K562 (cell line): ENCODE measurements around the gene RPS8. TPM values are rescaled to one million over a fixed set of nuclear protein-coding genes. Genes with fewer than 3 reads are reported as not detected.
A peak's percentile ranks its signal among the peaks of the same experiment; 100 is the strongest.

Experiments used
- ATAC-seq: fragments of 200-7000 bp; cut with Tn5 transposase; 3 replicates; pipeline ENCODE4 v1.9.1; 2020; ENCODE audit warnings: moderate library complexity
- BruUV-seq: library from RNA; stranded (reverse); fragments of 400-500 nt; replicated peaks from 2 replicates; lab custom pipeline; 2021; lab: Mats Ljungman, UMichigan
- CTCF ChIA-PET: fragments of 300-600 bp; formaldehyde crosslinking; extraction: SDS; loops from one replicate; lab custom pipeline; 2021; ENCODE audit warnings: low intra/inter-chr PET ratio; lab: Yijun Ruan, JAX
- POLR2A ChIA-PET: fragments of 300-600, 350-650 bp; sonication (Branson Sonifier 250); formaldehyde crosslinking; extraction: SDS; loops from one replicate; lab custom pipeline; 2021; ENCODE audit warnings: antibody characterized with exemption, inconsistent platforms; lab: Yijun Ruan, JAX
- DNase-seq, 4 experiments: peaks; one replicate each; pipeline versions ENCODE4 v3.0.0 to v3.0.0-alpha.2; 2011 to 2018; ENCODE audit warnings: low spot score in 3 of 4, mixed read lengths in 3 of 4; ENCODE audit errors: extremely low read depth in 1 of 4
- FAIRE-seq: peaks from 2 replicates; lab custom pipeline; 2011; peaks lifted over from hg19 to GRCh38; lab: Jason Lieb, UNC
- H2AFZ ChIP-seq: 2 replicates; pipeline ENCODE4 v1.6.0; 2011; ENCODE audit warnings: low read depth, low read length, control low read depth, inconsistent platforms
- H3K27ac ChIP-seq: fragments of 200-600 bp; 3 replicates; pipeline ENCODE4 v1.8.0; 2011; ENCODE audit warnings: low read depth, mild to moderate bottlenecking, control low read depth, inconsistent platforms, low read length, moderate library complexity, mixed read lengths; ENCODE audit errors: extremely low read depth
- H3K27me3 ChIP-seq, 2 experiments: fragments of 300-600 bp in 1 of 2; 2 replicates in 1 of 2; 3 replicates in 1 of 2; pipeline versions ENCODE4 v1.6.0 to v1.8.0; 2011; ENCODE audit warnings: inconsistent platforms in 2 of 2, low read length in 2 of 2, mild to moderate bottlenecking in 1 of 2, mixed read lengths in 1 of 2, moderate library complexity in 1 of 2; ENCODE audit not compliant: control insufficient read depth in 2 of 2, insufficient read depth in 2 of 2
- H3K36me3 ChIP-seq: fragments of 300-600 bp; 3 replicates; pipeline ENCODE4 v1.8.0; 2011; ENCODE audit warnings: mild to moderate bottlenecking, low read length, inconsistent platforms; ENCODE audit not compliant: control insufficient read depth, insufficient read depth
- H3K4me1 ChIP-seq, 2 experiments: fragments of 200-600 bp in 1 of 2; replicated peaks in 1 of 2; 2 replicates in 1 of 2; 3 replicates in 1 of 2; pipeline versions ENCODE4 v1.5.1 to v1.8.0; 2011; ENCODE audit warnings: inconsistent platforms in 2 of 2, low read length in 2 of 2, mild to moderate bottlenecking in 1 of 2, mixed read lengths in 1 of 2, moderate library complexity in 1 of 2; ENCODE audit not compliant: control insufficient read depth in 2 of 2, insufficient read depth in 2 of 2
- H3K4me2 ChIP-seq: 2 replicates; pipeline ENCODE4 v1.6.1; 2011; ENCODE audit warnings: low read length, control low read depth, inconsistent platforms, mixed read lengths; ENCODE audit not compliant: insufficient read depth
- H3K4me3 ChIP-seq: fragments of 200-600 bp; sonication (generic), shearing (Covaris generic); 2 replicates; pipeline ENCODE4 v1.5.1; 2016; ENCODE audit warnings: control low read depth, inconsistent platforms
- H3K79me2 ChIP-seq: fragments of 200-600 bp; 3 replicates; pipeline ENCODE4 v1.8.0; 2011; ENCODE audit warnings: low read length, inconsistent platforms; ENCODE audit not compliant: control insufficient read depth, insufficient read depth
- H3K9ac ChIP-seq, 2 experiments: 2 replicates each; pipeline versions ENCODE4 v1.6.0 to v1.6.1; 2011; ENCODE audit warnings: low read depth in 2 of 2, low read length in 2 of 2, control low read depth in 1 of 2, inconsistent platforms in 1 of 2, mild to moderate bottlenecking in 1 of 2, mixed read lengths in 1 of 2; ENCODE audit not compliant: insufficient read depth in 1 of 2
- H3K9me1 ChIP-seq: one replicate; pipeline ENCODE4 v1.6.0; 2011; ENCODE audit warnings: inconsistent platforms, mild to moderate bottlenecking, low read length, moderate library complexity; ENCODE audit not compliant: control insufficient read depth, insufficient read depth
- H3K9me3 ChIP-seq: replicated peaks from 2 replicates; pipeline ENCODE4 v1.5.1; 2011; ENCODE audit warnings: low read depth, low read length, inconsistent platforms; ENCODE audit not compliant: control insufficient read depth, insufficient read depth
- H4K20me1 ChIP-seq: replicated peaks from 2 replicates; pipeline ENCODE4 v1.6.1; 2011; ENCODE audit warnings: low read length, inconsistent platforms, mixed read lengths; ENCODE audit not compliant: control insufficient read depth, insufficient read depth
- NFIC ChIP-seq: fragments of 450-650 bp; IDR thresholded peaks from 2 replicates; pipeline ENCODE4 v1.6.1; 2017; ENCODE audit warnings: mild to moderate bottlenecking, inconsistent platforms
- WGBS: fragments of 100-300 bp; shearing (Covaris generic); methylation state at CpG from one replicate; pipeline ENCODE4 v1.1.6; 2016; ENCODE audit warnings: low coverage, mixed read lengths; ENCODE audit not compliant: insufficient coverage; ENCODE audit errors: missing lambda C conversion rate; 5-methylcytosine and 5-hydroxymethylcytosine counted together
- in situ Hi-C: fragments of 300-500 bp; cut with MboI; formaldehyde crosslinking; loops from 4 replicates; pipeline ENCODE4 v1.15.0; 2018; ENCODE audit warnings: inconsistent platforms, mixed read lengths
- intact Hi-C: fragments of 100-400 bp; cut with micrococcal nuclease; formaldehyde crosslinking; loops from 2 replicates; pipeline ENCODE4 v1.14.2; 2022
- polyA plus RNA-seq, 8 experiments: library from polyadenylated mRNA; depleted of rRNA in 4 of 8; stranded (reverse) in 5 of 8; unstranded in 3 of 8; fragments of >200 nt; fragmentation: Nextera tagmentation in 2 of 8; fragmentation: Illumina TruSeq in 1 of 8; extraction: Ambion mirVana in 2 of 8; extraction: Trizol in 1 of 8; gene quantifications; 2 replicates each; pipeline versions ENCODE4 v1.2.1 to v1.2.3, GENCODE V29; 2011 to 2014; ENCODE audit warnings: inconsistent platforms in 1 of 8, missing spikeins in 1 of 8
- total RNA-seq, 7 experiments: library from RNA; depleted of rRNA in 6 of 7; stranded (reverse); fragments of >200 nt in 6 of 7; fragmentation: Illumina TruSeq in 2 of 7; extraction: Trizol in 2 of 7; gene quantifications; 2 replicates each; pipeline versions ENCODE4 v1.2.1 to v1.2.3, GENCODE V29; 2011 to 2021; ENCODE audit warnings: low replicate concordance in 1 of 7
- TF ChIP-seq, protein P1 (sequence below), 3 experiments: fragments of 200-800 bp in 1 of 3; sonication (Bioruptor generic) in 1 of 3; sonication (generic) in 1 of 3; formaldehyde crosslinking in 1 of 3; IDR thresholded peaks; 2 replicates each; pipeline versions ENCODE4 v1.6.1 to v1.8.0; 2016 to 2022; ENCODE audit warnings: mild to moderate bottlenecking in 2 of 3, missing compliant biosample characterization in 2 of 3, missing genetic modification characterization in 2 of 3, missing genetic modification reagents in 1 of 3
- TF ChIP-seq, protein P2 (sequence below), 2 experiments: fragments of 150-350 bp in 1 of 2; IDR thresholded peaks; 2 replicates each; pipeline ENCODE4 v1.6.1; 2012 to 2016; ENCODE audit warnings: low read depth in 2 of 2, low read length in 2 of 2, mild to moderate bottlenecking in 1 of 2, moderate library complexity in 1 of 2

The RPS8 gene
- total and polyA plus RNA-seq, 9 of the 15 experiments (the other 6 are each of a cell fraction or from before 2014, with no cell fraction given), result 2,431 to 4,168 (median 3,109) TPM

DNA sequence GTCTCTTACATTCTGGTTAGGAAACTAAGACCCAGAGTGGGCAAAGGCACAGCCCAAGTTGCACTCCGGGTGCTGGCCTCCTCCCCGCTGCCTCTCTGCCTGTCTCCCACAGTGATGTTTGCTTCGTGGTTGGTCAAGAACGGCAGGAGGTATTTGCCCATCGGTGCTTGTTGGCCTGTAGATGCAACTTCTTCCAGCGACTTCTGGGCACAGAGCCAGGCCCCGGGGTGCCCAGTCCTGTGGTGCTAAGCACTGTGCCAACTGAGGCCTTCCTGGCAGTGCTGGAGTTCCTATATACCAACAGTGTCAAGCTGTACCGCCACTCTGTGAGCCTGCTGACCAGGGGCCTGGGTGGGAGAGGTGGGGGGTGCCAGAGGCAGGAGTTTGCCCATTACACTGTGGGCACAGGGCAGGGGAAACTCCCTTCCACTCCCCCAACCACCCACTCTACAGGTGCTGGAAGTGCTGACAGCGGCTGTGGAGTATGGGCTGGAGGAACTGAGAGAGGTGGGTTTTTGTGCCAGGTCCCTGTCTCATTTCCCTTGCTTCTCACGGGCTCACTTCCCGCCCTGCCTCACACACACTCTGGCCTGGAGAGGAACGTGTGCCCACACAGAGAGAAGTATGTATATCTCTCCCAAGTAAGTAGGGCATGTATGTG is 34.9 kb downstream of the RPS8 start:
- Histone ChIP-seq H3K79me2 (peaks cover 13% of the 10 kb centered on the region; the same call in 1 of the 3 replicates), H3K4me1 (peaks cover 59 to 72% of the 10 kb centered on the region in 2 experiments), H4K20me1 (no peaks in the 10 kb centered on the region), H3K9me1 (peaks cover 6% of the 10 kb centered on the region), H3K27ac (no peak overlapping the region; the same call in 2 of the 3 replicates), H2AFZ (no peak overlapping the region), H3K9ac (peak overlapping the region in 1 of 2 experiments; percentile 24; a peak in 1 of 4 replicates), H3K36me3 (peaks cover 18% of the 10 kb centered on the region; the same call in 2 of the 3 replicates), H3K4me2 (peak overlapping the region; percentile 80), H3K27me3 (no peaks in the 10 kb centered on the region), H3K4me3 (no peak overlapping the region), H3K9me3 (no peaks in the 10 kb centered on the region; the same call in 1 of the 2 replicates)
- intact Hi-C loops (no loop called here), in situ Hi-C loops (no loop called here)
- ATAC-seq (no peak), FAIRE-seq (no peak), DNase-seq (no peak)
- WGBS, result 77% methylated on average over 12 of the region's 12 CpGs
- BruUV-seq, result no TSS peak
- ChIA-PET CTCF (no interaction called here), POLR2A (interaction anchor here (0.6 to 16.9 kb wide), 10 partner anchors 9 to 202 kb away, joined by 3 to 594 read pairs (median 14); partner anchors contain the start of genes HECTD3, PLK3, RNU5D-1 and RPS8)
- TF ChIP-seq, protein P1, sequence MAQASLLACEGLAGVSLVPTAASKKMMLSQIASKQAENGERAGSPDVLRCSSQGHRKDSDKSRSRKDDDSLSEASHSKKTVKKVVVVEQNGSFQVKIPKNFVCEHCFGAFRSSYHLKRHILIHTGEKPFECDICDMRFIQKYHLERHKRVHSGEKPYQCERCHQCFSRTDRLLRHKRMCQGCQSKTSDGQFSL (CRISPR knock-in tag; IDR thresholded peaks at IDR 0.05), result peak; percentile 54; the same call in 1 of the 2 replicates
- TF ChIP-seq, protein P1 (tag; IDR thresholded peaks at IDR 0.05), result no peak
- TF ChIP-seq, protein P2, sequence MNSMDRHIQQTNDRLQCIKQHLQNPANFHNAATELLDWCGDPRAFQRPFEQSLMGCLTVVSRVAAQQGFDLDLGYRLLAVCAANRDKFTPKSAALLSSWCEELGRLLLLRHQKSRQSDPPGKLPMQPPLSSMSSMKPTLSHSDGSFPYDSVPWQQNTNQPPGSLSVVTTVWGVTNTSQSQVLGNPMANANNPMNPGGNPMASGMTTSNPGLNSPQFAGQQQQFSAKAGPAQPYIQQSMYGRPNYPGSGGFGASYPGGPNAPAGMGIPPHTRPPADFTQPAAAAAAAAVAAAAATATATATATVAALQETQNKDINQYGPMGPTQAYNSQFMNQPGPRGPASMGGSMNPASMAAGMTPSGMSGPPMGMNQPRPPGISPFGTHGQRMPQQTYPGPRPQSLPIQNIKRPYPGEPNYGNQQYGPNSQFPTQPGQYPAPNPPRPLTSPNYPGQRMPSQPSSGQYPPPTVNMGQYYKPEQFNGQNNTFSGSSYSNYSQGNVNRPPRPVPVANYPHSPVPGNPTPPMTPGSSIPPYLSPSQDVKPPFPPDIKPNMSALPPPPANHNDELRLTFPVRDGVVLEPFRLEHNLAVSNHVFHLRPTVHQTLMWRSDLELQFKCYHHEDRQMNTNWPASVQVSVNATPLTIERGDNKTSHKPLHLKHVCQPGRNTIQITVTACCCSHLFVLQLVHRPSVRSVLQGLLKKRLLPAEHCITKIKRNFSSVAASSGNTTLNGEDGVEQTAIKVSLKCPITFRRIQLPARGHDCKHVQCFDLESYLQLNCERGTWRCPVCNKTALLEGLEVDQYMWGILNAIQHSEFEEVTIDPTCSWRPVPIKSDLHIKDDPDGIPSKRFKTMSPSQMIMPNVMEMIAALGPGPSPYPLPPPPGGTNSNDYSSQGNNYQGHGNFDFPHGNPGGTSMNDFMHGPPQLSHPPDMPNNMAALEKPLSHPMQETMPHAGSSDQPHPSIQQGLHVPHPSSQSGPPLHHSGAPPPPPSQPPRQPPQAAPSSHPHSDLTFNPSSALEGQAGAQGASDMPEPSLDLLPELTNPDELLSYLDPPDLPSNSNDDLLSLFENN (IDR thresholded peaks at IDR 0.05; ENCODE audit: low read depth in 2 of 2, low read length in 2 of 2), result no peak
- peak; percentile 36; the same call in 1 of the 2 replicates for TF ChIP-seq NFIC
